ENCODE data around the gene TSSK2. TPM values are rescaled to one million over a fixed set of nuclear protein-coding genes. Genes with fewer than 3 reads are reported as not detected.
"Not testable (repeated sequence)": the region's sequence is repeated elsewhere in the genome, so short reads cannot be mapped to it uniquely, and the experiment has no call there.

TSSK2 gene
- total and polyA plus RNA-seq, 2 donors (not counting 3 experiments of a cell fraction or from before 2014, with no cell fraction given): not detected

DNA sequence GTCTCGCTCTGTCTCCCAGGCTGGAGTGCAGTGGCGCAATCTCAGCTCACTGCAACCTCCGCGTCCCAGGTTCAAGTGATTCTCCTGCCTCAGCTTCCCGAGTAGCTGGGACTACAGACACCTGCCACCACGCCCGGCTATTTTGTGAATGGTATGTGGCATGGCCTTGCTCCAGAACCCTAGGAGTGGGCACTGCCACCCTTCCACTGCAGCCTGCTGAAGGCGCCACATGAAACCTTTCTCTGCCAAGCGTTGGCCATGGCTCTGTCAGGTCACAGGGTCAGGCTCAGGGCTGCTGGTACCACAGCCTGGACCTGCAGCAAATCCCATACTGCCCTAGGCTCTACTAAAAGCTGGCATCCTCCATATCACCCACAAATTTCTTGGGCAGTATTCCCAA is 25.0 kb downstream of the TSSK2 start:
- H4K20me1 ChIP-seq (replicated peaks; ENCODE audit: control insufficient read depth, extremely low read depth, insufficient read depth, low read length); H3K4me3 ChIP-seq (replicated peaks in 1 of 3; ENCODE audit: insufficient read depth in 1 of 3, low read depth in 1 of 3, low read length in 3 of 3); intact Hi-C loops (cut with micrococcal nuclease); H3K79me2 ChIP-seq (ENCODE audit: control insufficient read depth, insufficient read depth, low read length); BruUV-seq (replicated peaks); H3K4me1 ChIP-seq (ENCODE audit: control insufficient read depth, extremely low read depth, insufficient read depth, low read length); H3K36me3 ChIP-seq (ENCODE audit: control insufficient read depth in 2 of 2, extremely low read depth in 1 of 2, insufficient read depth in 2 of 2, low read length in 2 of 2); FAIRE-seq; POLR2A ChIA-PET; H3K9me3 ChIP-seq (replicated peaks; ENCODE audit: control insufficient read depth, insufficient read depth, low read length); H2AFZ ChIP-seq (ENCODE audit: low read depth, low read length); H3K9me1 ChIP-seq (replicated peaks; ENCODE audit: control insufficient read depth, extremely low read depth, insufficient read depth, low read length); H3K4me2 ChIP-seq (ENCODE audit: insufficient read depth, low read length); H3K9ac ChIP-seq (replicated peaks; ENCODE audit: extremely low read depth, insufficient read depth, low read length); DNase-seq (ENCODE audit: low read depth, low spot score); H3K27ac ChIP-seq (ENCODE audit: insufficient read depth, low read depth, low read length); dilution Hi-C loops (cut with MboI; ENCODE audit: extremely low pct_ligation_motif_present, low sequenced_read_pairs): not testable (repeated sequence)
- CTCF ChIA-PET: interaction anchor here (1.2 kb wide), 1 partner anchor 12 kb away, joined by 5 read pairs; the partner anchor contains the start of gene ESS2
- peaks cover 11 to 17% of the 10 kb centered on the region in 2 experiments for H3K27me3 ChIP-seq (ENCODE audit: control insufficient read depth in 2 of 2, insufficient read depth in 2 of 2, low read length in 2 of 2)

DNA sequence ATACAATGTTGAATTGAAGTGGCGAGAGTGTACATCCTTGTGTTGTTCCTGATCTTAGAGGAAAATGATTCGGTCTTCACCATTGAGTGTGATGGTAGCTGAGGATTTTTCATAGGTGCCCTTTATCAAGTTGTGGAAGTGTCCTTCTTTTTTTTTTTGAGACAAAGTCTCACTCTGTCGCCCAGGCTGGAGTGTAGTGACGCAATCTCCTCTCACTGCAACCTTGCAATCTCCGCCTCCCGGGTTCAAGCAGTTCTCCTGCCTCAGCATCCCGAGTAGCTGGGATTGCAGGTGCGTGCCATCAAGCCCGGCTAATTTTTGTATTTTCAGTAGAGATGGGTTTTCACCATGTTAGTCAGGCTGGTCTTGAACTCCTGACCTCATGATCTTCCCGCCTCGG is 27.5 kb downstream of the TSSK2 start:
- H3K27me3 ChIP-seq (ENCODE audit: control insufficient read depth in 2 of 2, insufficient read depth in 2 of 2, low read length in 2 of 2); intact Hi-C loops (cut with micrococcal nuclease); FAIRE-seq; H2AFZ ChIP-seq (ENCODE audit: low read depth, low read length); H4K20me1 ChIP-seq (replicated peaks; ENCODE audit: control insufficient read depth, extremely low read depth, insufficient read depth, low read length); H3K4me1 ChIP-seq (ENCODE audit: control insufficient read depth, extremely low read depth, insufficient read depth, low read length); H3K36me3 ChIP-seq (ENCODE audit: control insufficient read depth in 2 of 2, extremely low read depth in 1 of 2, insufficient read depth in 2 of 2, low read length in 2 of 2); BruUV-seq (replicated peaks); dilution Hi-C loops (cut with MboI; ENCODE audit: extremely low pct_ligation_motif_present, low sequenced_read_pairs); DNase-seq (ENCODE audit: low read depth, low spot score); H3K79me2 ChIP-seq (ENCODE audit: control insufficient read depth, insufficient read depth, low read length); H3K27ac ChIP-seq (ENCODE audit: insufficient read depth, low read depth, low read length); H3K9me1 ChIP-seq (replicated peaks; ENCODE audit: control insufficient read depth, extremely low read depth, insufficient read depth, low read length); H3K9me3 ChIP-seq (replicated peaks; ENCODE audit: control insufficient read depth, insufficient read depth, low read length); H3K4me3 ChIP-seq (replicated peaks in 1 of 3; ENCODE audit: insufficient read depth in 1 of 3, low read depth in 1 of 3, low read length in 3 of 3); H3K4me2 ChIP-seq (ENCODE audit: insufficient read depth, low read length); H3K9ac ChIP-seq (replicated peaks; ENCODE audit: extremely low read depth, insufficient read depth, low read length): not testable (repeated sequence)
- CTCF ChIA-PET: interaction anchor here (1.0 to 1.5 kb wide), 2 partner anchors 10 to 14 kb away, joined by 3 to 5 read pairs; partner anchors contain the start of gene ESS2
- POLR2A ChIA-PET: interaction anchor here (0.7 kb wide), 1 partner anchor 10 kb away, joined by 5 read pairs; no protein-coding TSS in a partner anchor

DNA sequence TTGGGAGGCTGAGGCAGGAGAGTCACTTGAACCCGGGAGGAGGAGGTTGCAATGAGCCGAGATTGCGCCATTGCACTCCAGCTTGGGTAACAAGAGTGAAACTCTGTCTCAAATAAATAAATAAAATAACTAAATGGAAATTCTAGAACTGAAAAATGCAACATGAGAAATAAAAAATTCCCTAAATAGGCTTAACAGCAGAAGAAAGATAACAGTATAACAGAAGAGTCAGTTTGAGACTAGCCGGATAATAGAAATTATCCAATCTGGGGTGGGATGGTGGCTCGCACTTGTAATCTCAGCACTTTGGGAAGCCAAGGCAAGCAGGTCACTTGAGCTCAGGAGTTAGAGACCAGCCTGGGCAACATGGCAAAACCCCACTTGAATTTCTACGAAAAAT is 33.3 kb downstream of the TSSK2 start:
- H2AFZ ChIP-seq (ENCODE audit: low read depth, low read length): no peak overlapping the region
- POLR2A ChIA-PET: no interaction called here
- H3K79me2 ChIP-seq (ENCODE audit: control insufficient read depth, insufficient read depth, low read length): no peaks in the 10 kb centered on the region
- no peak overlapping the region for H3K4me3 ChIP-seq (replicated peaks in 1 of 3; ENCODE audit: insufficient read depth in 1 of 3, low read depth in 1 of 3, low read length in 3 of 3)
- H3K27me3 ChIP-seq (ENCODE audit: control insufficient read depth in 2 of 2, insufficient read depth in 2 of 2, low read length in 2 of 2): peaks cover 17 to 26% of the 10 kb centered on the region in 2 experiments
- no peak overlapping the region for H3K9ac ChIP-seq (replicated peaks; ENCODE audit: extremely low read depth, insufficient read depth, low read length)
- no TSS peak for BruUV-seq (replicated peaks)
- TF ChIP-seq, protein P1, sequence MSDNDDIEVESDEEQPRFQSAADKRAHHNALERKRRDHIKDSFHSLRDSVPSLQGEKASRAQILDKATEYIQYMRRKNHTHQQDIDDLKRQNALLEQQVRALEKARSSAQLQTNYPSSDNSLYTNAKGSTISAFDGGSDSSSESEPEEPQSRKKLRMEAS (IDR thresholded peaks at IDR 0.05; ENCODE audit: insufficient read depth, insufficient read length): no peak
- TF ChIP-seq POLR2A (IDR thresholded peaks at IDR 0.05; ENCODE audit: low read depth, low read length): no peak
- H3K4me2 ChIP-seq (ENCODE audit: insufficient read depth, low read length): no peak overlapping the region
- H3K4me1 ChIP-seq (ENCODE audit: control insufficient read depth, extremely low read depth, insufficient read depth, low read length): no peaks in the 10 kb centered on the region
- dilution Hi-C loops (cut with MboI; ENCODE audit: extremely low pct_ligation_motif_present, low sequenced_read_pairs): no loop called here
- no peak for FAIRE-seq
- DNase-seq (ENCODE audit: low read depth, low spot score): no peak
- H3K9me3 ChIP-seq (replicated peaks; ENCODE audit: control insufficient read depth, insufficient read depth, low read length): no peaks in the 10 kb centered on the region
- no peaks in the 10 kb centered on the region for H3K9me1 ChIP-seq (replicated peaks; ENCODE audit: control insufficient read depth, extremely low read depth, insufficient read depth, low read length)
- H3K36me3 ChIP-seq (ENCODE audit: control insufficient read depth in 2 of 2, extremely low read depth in 1 of 2, insufficient read depth in 2 of 2, low read length in 2 of 2): no peaks in the 10 kb centered on the region
- no peaks in the 10 kb centered on the region for H4K20me1 ChIP-seq (replicated peaks; ENCODE audit: control insufficient read depth, extremely low read depth, insufficient read depth, low read length)
- CTCF ChIA-PET: no interaction called here
- intact Hi-C loops (cut with micrococcal nuclease): no loop called here
- no peak overlapping the region for H3K27ac ChIP-seq (ENCODE audit: insufficient read depth, low read depth, low read length)
